Liver (tissue), 9 donors: ENCODE measurements around the gene S100A12. TPM values are rescaled to one million over a fixed set of nuclear protein-coding genes. Genes with fewer than 3 reads are reported as not detected.
"Not testable (repeated sequence)": the region's sequence is repeated elsewhere in the genome, so short reads cannot be mapped to it uniquely, and the experiment has no call there.

Source experiments
- DNase-seq: peaks from one replicate; pipeline ENCODE4 v3.0.0-alpha.2; 2017; ENCODE audit warnings: low spot score
- H3K27ac ChIP-seq, 2 donors: one replicate each; pipeline ENCODE4 v1.7.0; 2013; ENCODE audit warnings: inconsistent platforms in 2 of 2, low read length in 2 of 2, control low read depth in 1 of 2, low read depth in 1 of 2, mild to moderate bottlenecking in 1 of 2
- H3K27me3 ChIP-seq, 4 donors: one replicate each; pipeline versions ENCODE4 v1.6.1 to v1.7.0; 2013; ENCODE audit warnings: low read length in 3 of 4, inconsistent platforms in 1 of 4, mild to moderate bottlenecking in 1 of 4, moderate library complexity in 1 of 4; ENCODE audit not compliant: control insufficient read depth in 4 of 4, insufficient read depth in 4 of 4
- H3K36me3 ChIP-seq, 4 donors: one replicate each; pipeline versions ENCODE4 v1.6.1 to v1.7.0; 2013; ENCODE audit warnings: low read length in 3 of 4, mild to moderate bottlenecking in 3 of 4, low read depth in 1 of 4, moderate library complexity in 1 of 4; ENCODE audit not compliant: control insufficient read depth in 4 of 4, insufficient read depth in 3 of 4
- H3K4me1 ChIP-seq, 4 donors: one replicate each; pipeline versions ENCODE4 v1.6.1 to v1.7.0; 2013; ENCODE audit warnings: low read length in 3 of 4, mild to moderate bottlenecking in 3 of 4, moderate library complexity in 1 of 4; ENCODE audit not compliant: control insufficient read depth in 4 of 4, insufficient read depth in 4 of 4
- H3K4me3 ChIP-seq, 3 donors: one replicate each; pipeline versions ENCODE4 v1.6.1 to v1.7.0; 2013; ENCODE audit warnings: low read length in 3 of 3, control low read depth in 1 of 3, low read depth in 1 of 3, mild to moderate bottlenecking in 1 of 3
- H3K9ac ChIP-seq, 2 donors: one replicate each; pipeline ENCODE4 v1.7.0; 2013; ENCODE audit warnings: low read length in 2 of 2, mild to moderate bottlenecking in 2 of 2, moderate library complexity in 2 of 2, control low read depth in 1 of 2, low read depth in 1 of 2
- H3K9me3 ChIP-seq, 4 donors: one replicate each; pipeline versions ENCODE4 v1.6.1 to v1.7.0; 2013; ENCODE audit warnings: low read length in 3 of 4; ENCODE audit not compliant: control insufficient read depth in 4 of 4
- EGR1 ChIP-seq, 2 donors: IDR thresholded peaks; 2 replicates each; pipeline ENCODE4 v1.6.1; 2016 to 2018; ENCODE audit warnings: antibody characterized with exemption in 2 of 2, low read depth in 2 of 2
- FOXA1 ChIP-seq: IDR thresholded peaks from 2 replicates; pipeline ENCODE4 v1.6.1; 2016; ENCODE audit warnings: antibody characterized with exemption
- FOXA2 ChIP-seq: IDR thresholded peaks from 2 replicates; pipeline ENCODE4 v1.6.1; 2016; ENCODE audit warnings: antibody characterized with exemption
- GABPA ChIP-seq, 2 donors: IDR thresholded peaks in 1 of 2; conservative IDR thresholded peaks in 1 of 2; 2 replicates each; pipeline ENCODE4 v1.6.1; 2016; ENCODE audit warnings: antibody characterized with exemption in 2 of 2, mild to moderate bottlenecking in 1 of 2, moderate library complexity in 1 of 2
- MAX ChIP-seq: IDR thresholded peaks from 2 replicates; pipeline ENCODE4 v1.6.1; 2016; ENCODE audit warnings: antibody characterized with exemption
- RAD21 ChIP-seq, 2 donors: IDR thresholded peaks; 2 replicates each; pipeline ENCODE4 v1.6.1; 2016; ENCODE audit warnings: antibody characterized with exemption in 2 of 2, mild to moderate bottlenecking in 2 of 2
- YY1 ChIP-seq: IDR thresholded peaks from 2 replicates; pipeline ENCODE4 v1.6.1; 2016; ENCODE audit warnings: antibody characterized with exemption, mild to moderate bottlenecking
- ZBTB33 ChIP-seq: IDR thresholded peaks from 2 replicates; pipeline ENCODE4 v1.6.1; 2016; ENCODE audit warnings: antibody characterized with exemption
- WGBS: extraction: QIAGEN DNeasy Blood & Tissue Kit; methylation state at CpG from one replicate; pipeline ENCODE4 v1.1.7; 2013; 5-methylcytosine and 5-hydroxymethylcytosine counted together
- polyA plus RNA-seq, 2 donors: library from polyadenylated mRNA; stranded (reverse) in 1 of 2; unstranded in 1 of 2; fragments of 200-250 nt in 1 of 2; fragments of >200 nt in 1 of 2; fragmentation: Nextera tagmentation in 1 of 2; extraction: Ambion mirVana in 1 of 2; gene quantifications; one replicate each; pipeline versions ENCODE4 v1.2.1 to v1.2.3, GENCODE V29; 2013 to 2015
- total RNA-seq, 2 donors: library from RNA; depleted of rRNA; stranded (reverse); fragments of >200 nt; gene quantifications; one replicate each; pipeline ENCODE4 v1.2.3, GENCODE V29; 2014
- TF ChIP-seq, protein P1 (sequence below): IDR thresholded peaks from 2 replicates; pipeline ENCODE4 v1.6.1; 2016; ENCODE audit warnings: antibody characterized with exemption, mild to moderate bottlenecking
- TF ChIP-seq, protein P2 (sequence below): IDR thresholded peaks from 2 replicates; pipeline ENCODE4 v1.6.1; 2016; ENCODE audit warnings: antibody characterized with exemption
- donor health status: healthy.
- donor health status: healthy.
- donor health status: healthy.
- donor health status: healthy.
- donor health status: healthy.

S100A12 gene
- total and polyA plus RNA-seq, 4 donors: 3.3 to 35.2 (median 12.1) TPM

DNA sequence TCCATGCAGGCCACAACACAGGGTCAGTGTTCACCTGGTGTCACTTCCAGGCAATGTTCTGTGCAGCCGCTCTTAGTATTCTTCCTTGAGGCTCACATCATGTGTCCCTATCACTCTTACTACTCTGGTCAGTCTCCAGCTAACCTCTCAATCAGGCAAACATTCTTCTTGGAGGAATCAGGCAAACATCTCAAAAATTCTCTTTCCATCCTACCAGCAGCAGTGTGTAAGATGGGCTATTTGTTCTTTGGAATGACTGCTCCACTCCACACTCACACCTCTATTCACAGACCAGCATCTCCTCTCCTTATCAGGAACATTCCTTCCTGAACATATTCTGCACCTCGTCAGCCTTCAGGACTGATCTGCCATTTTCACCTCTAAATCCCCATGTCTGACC lies 44.9 kb upstream of the S100A12 start:
- DNase-seq: no peak
- Histone ChIP-seq H3K9me3 (no peaks in the 10 kb centered on the region), H3K27me3 (no peaks in the 10 kb centered on the region), H3K27ac (no peak overlapping the region), H3K36me3 (no peaks in the 10 kb centered on the region), H3K4me3 (no peak overlapping the region), H3K4me1 (no peaks in the 10 kb centered on the region), H3K9ac (no peak overlapping the region)
- WGBS: 68% methylated on average over 2 of the region's 2 CpGs
- TF ChIP-seq, protein P1, sequence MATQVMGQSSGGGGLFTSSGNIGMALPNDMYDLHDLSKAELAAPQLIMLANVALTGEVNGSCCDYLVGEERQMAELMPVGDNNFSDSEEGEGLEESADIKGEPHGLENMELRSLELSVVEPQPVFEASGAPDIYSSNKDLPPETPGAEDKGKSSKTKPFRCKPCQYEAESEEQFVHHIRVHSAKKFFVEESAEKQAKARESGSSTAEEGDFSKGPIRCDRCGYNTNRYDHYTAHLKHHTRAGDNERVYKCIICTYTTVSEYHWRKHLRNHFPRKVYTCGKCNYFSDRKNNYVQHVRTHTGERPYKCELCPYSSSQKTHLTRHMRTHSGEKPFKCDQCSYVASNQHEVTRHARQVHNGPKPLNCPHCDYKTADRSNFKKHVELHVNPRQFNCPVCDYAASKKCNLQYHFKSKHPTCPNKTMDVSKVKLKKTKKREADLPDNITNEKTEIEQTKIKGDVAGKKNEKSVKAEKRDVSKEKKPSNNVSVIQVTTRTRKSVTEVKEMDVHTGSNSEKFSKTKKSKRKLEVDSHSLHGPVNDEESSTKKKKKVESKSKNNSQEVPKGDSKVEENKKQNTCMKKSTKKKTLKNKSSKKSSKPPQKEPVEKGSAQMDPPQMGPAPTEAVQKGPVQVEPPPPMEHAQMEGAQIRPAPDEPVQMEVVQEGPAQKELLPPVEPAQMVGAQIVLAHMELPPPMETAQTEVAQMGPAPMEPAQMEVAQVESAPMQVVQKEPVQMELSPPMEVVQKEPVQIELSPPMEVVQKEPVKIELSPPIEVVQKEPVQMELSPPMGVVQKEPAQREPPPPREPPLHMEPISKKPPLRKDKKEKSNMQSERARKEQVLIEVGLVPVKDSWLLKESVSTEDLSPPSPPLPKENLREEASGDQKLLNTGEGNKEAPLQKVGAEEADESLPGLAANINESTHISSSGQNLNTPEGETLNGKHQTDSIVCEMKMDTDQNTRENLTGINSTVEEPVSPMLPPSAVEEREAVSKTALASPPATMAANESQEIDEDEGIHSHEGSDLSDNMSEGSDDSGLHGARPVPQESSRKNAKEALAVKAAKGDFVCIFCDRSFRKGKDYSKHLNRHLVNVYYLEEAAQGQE: no peak
- TF ChIP-seq EGR1 (IDR thresholded peaks at IDR 0.05; ENCODE audit: low read depth in 2 of 2) (no peak), ZBTB33 (no peak), FOXA2 (no peak), FOXA1 (no peak), RAD21 (IDR thresholded peaks at IDR 0.05) (no peak), GABPA (IDR thresholded peaks at IDR 0.05 in 1 of 2, conservative IDR thresholded peaks at IDR 0.05 in 1 of 2) (no peak), YY1 (no peak), MAX (no peak)
- TF ChIP-seq, protein P2, sequence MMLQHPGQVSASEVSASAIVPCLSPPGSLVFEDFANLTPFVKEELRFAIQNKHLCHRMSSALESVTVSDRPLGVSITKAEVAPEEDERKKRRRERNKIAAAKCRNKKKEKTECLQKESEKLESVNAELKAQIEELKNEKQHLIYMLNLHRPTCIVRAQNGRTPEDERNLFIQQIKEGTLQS: no peak

- not testable (repeated sequence) for DNase-seq
- 40% methylated on average over 2 of the region's 2 CpGs for WGBS
Observed at GRCh38 chr1:153419436-153419793, 44.0 kb upstream of the S100A12 start.

DNA sequence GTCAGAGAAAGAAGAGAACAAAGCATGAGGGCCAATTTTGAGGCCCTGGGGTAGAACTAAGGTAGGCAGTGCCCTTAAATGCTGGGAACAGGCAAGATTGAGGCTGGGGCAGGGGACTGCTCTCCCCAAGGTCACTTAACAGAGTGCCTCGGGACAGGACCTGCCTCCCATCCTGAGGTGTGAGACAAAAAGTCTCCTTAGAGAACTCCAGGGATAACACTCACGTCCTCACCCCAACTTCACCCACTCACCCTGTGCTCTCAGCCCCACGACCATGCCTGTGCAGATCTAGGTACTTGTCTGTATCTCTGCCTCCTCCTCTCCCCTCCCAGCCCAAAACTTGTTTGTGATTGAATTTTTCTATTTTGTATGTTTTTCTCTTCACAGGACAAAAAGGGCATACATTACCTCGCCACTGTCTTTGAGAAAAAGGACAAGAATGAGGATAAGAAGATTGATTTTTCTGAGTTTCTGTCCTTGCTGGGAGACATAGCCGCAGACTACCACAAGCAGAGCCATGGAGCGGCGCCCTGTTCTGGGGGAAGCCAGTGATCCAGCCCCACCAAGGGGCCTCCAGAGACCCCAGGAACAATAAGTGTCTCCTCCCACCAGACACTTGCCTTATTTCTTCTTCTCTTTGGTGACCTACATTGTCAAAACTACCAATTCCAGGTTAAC lies 43.5 kb upstream of the S100A12 start:
- not testable (repeated sequence) for H3K27me3 ChIP-seq, H3K4me1 ChIP-seq, H3K36me3 ChIP-seq, H3K4me3 ChIP-seq, H3K9ac ChIP-seq, H3K27ac ChIP-seq, H3K9me3 ChIP-seq, DNase-seq
- WGBS: 52% methylated on average over 7 of the region's 7 CpGs

More at GRCh38 chr1:153419436-153419793, 44.0 kb upstream of the S100A12 start:
- not testable (repeated sequence) for H3K4me3 ChIP-seq, H3K27ac ChIP-seq, H3K9ac ChIP-seq, H3K9me3 ChIP-seq, H3K36me3 ChIP-seq, H3K27me3 ChIP-seq, H3K4me1 ChIP-seq
